DOHH2 (cell line): Measurements from ENCODE around the gene CCDC88B.

ENCODE experiments used
- H3F3A ChIP-seq: fragments of 200-600 bp; sonication (generic), shearing (Covaris generic); 2 replicates; pipeline ENCODE4 v1.6.0; 2016; ENCODE audit warnings: antibody characterized with exemption, mild to moderate bottlenecking; ENCODE audit not compliant: control insufficient read depth, insufficient read depth
- H3K27ac ChIP-seq: fragments of 200-600 bp; sonication (generic); 2 replicates; pipeline ENCODE4 v1.5.1; 2014; ENCODE audit warnings: low read depth, mild to moderate bottlenecking, low read length, moderate library complexity
- H3K27me3 ChIP-seq: fragments of 200-600 bp; sonication (generic); 2 replicates; pipeline ENCODE4 v1.6.1; 2014; ENCODE audit warnings: mild to moderate bottlenecking, low read length, mixed read lengths; ENCODE audit not compliant: control insufficient read depth
- H3K36me3 ChIP-seq: fragments of 200-600 bp; sonication (generic); 2 replicates; pipeline ENCODE4 v1.6.1; 2014; ENCODE audit warnings: mild to moderate bottlenecking, low read length, moderate library complexity, mixed read lengths; ENCODE audit not compliant: control insufficient read depth
- H3K4me1 ChIP-seq: fragments of 200-600 bp; sonication (generic); 2 replicates; pipeline ENCODE4 v1.6.1; 2014; ENCODE audit warnings: mild to moderate bottlenecking, low read length, mixed read lengths; ENCODE audit not compliant: control insufficient read depth
- H3K4me2 ChIP-seq: fragments of 200-600 bp; sonication (generic); 2 replicates; pipeline ENCODE4 v1.6.0; 2014; ENCODE audit warnings: mild to moderate bottlenecking, low read length, moderate library complexity
- H3K4me3 ChIP-seq: fragments of 200-600 bp; sonication (generic); 2 replicates; pipeline ENCODE4 v1.5.1; 2014; ENCODE audit warnings: mild to moderate bottlenecking, low read length, mixed read lengths
- H3K79me2 ChIP-seq: fragments of 200-600 bp; sonication (generic); 2 replicates; pipeline ENCODE4 v1.6.1; 2014; ENCODE audit warnings: mild to moderate bottlenecking, low read length, mixed read lengths; ENCODE audit not compliant: control insufficient read depth
- H3K9me2 ChIP-seq: fragments of 200-600 bp; sonication (generic); replicated peaks from 2 replicates; pipeline ENCODE4 v1.6.1; 2014; ENCODE audit warnings: mild to moderate bottlenecking, low read length, mixed read lengths; ENCODE audit not compliant: control insufficient read depth
- H3K9me3 ChIP-seq: fragments of 200-600 bp; sonication (generic); 2 replicates; pipeline ENCODE4 v1.6.1; 2014; ENCODE audit warnings: antibody characterized with exemption, low read length, mixed read lengths; ENCODE audit not compliant: control insufficient read depth, insufficient read depth
- H4K20me1 ChIP-seq: fragments of 200-600 bp; sonication (generic); 2 replicates; pipeline ENCODE4 v1.6.0; 2014; ENCODE audit warnings: low read depth, mild to moderate bottlenecking, antibody characterized with exemption, low read length, moderate library complexity; ENCODE audit not compliant: control insufficient read depth, insufficient read depth
- EZH2phosphoT487 ChIP-seq: fragments of 200-600 bp; sonication (generic); IDR thresholded peaks from 2 replicates; pipeline ENCODE4 v1.6.1; 2017; ENCODE audit warnings: borderline replicate concordance, mild to moderate bottlenecking, antibody characterized with exemption, low read length, moderate library complexity, mixed read lengths
- TF ChIP-seq, protein P1 (sequence below): fragments of 200-600 bp; sonication (generic); IDR thresholded peaks from one replicate; pipeline ENCODE4 v1.5.1; 2014; ENCODE audit warnings: antibody characterized with exemption, mild to moderate bottlenecking, low read depth, low read length; ENCODE audit not compliant: poor library complexity, severe bottlenecking

CCDC88B gene

DNA sequence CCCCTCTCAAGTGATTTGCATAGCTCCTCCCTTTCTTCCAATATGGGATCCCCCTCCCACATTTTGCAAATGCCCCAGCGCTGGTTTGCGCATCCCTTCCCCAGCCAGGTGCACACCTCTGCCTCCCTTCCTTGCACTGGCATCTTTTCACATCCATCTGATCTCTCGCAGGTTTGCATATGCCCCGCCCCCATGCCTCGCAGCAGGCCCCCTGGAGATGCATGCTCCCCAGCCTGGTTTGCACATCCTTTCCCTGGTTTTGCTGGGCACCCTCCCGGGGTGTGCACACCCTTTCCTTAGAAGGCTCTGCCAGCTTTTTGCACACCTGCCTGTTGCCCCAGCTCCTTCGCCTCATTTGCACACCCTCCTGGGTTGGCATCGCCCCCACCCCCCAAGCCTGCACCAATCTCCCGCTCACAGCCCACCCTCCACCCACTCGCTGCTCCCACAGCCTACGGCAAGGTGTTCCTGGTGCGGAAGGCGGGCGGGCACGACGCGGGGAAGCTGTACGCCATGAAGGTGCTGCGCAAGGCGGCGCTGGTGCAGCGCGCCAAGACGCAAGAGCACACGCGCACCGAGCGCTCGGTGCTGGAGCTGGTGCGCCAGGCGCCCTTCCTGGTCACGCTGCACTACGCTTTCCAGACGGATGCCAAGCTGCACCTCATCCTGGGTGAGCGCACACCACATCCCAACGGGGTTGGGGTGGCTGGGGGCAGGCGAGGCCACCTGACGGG lies 19.9 kb downstream of the CCDC88B start:
- Histone ChIP-seq H3K4me3 (peak overlapping the region; percentile 83), H4K20me1 (no peaks in the 10 kb centered on the region), H3F3A (peaks cover 13% of the 10 kb centered on the region), H3K27me3 (no peaks in the 10 kb centered on the region), H3K9me2 (no peaks in the 10 kb centered on the region), H3K9me3 (no peaks in the 10 kb centered on the region), H3K4me1 (peaks cover 44% of the 10 kb centered on the region), H3K36me3 (peaks cover 23% of the 10 kb centered on the region), H3K79me2 (peaks cover 6% of the 10 kb centered on the region; the same call in 1 of the 2 replicates), H3K27ac (no peak overlapping the region), H3K4me2 (peak overlapping the region; percentile 98)
- TF ChIP-seq, protein P1, sequence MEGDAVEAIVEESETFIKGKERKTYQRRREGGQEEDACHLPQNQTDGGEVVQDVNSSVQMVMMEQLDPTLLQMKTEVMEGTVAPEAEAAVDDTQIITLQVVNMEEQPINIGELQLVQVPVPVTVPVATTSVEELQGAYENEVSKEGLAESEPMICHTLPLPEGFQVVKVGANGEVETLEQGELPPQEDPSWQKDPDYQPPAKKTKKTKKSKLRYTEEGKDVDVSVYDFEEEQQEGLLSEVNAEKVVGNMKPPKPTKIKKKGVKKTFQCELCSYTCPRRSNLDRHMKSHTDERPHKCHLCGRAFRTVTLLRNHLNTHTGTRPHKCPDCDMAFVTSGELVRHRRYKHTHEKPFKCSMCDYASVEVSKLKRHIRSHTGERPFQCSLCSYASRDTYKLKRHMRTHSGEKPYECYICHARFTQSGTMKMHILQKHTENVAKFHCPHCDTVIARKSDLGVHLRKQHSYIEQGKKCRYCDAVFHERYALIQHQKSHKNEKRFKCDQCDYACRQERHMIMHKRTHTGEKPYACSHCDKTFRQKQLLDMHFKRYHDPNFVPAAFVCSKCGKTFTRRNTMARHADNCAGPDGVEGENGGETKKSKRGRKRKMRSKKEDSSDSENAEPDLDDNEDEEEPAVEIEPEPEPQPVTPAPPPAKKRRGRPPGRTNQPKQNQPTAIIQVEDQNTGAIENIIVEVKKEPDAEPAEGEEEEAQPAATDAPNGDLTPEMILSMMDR, result peak; percentile 26
- no peak for TF ChIP-seq EZH2phosphoT487

DNA sequence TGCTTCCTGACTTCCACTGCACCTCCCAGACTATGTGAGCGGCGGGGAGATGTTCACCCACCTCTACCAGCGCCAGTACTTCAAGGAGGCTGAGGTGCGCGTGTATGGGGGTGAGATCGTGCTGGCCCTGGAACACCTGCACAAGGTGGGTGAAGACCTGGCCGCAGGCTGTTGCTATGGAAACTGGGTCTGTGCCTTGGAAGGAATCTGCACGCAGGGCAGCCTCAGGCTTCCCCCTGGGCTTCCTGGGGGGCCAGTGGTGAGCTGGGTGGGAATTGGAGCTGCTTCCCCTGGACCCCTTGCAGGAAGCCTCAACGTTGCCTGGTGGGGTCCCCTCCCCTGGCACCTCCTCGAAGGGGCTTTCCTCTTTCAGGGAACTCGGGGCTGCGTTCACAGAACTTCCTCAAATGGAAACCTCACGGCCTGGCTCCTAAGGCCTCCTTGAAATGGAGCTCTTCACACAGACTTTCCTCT lies 20.5 kb downstream of the CCDC88B start:
- H3K4me3 ChIP-seq, result peak overlapping the region; percentile 83
- no peaks in the 10 kb centered on the region for H3K9me3 ChIP-seq
- H3K36me3 ChIP-seq, result peaks cover 25% of the 10 kb centered on the region
- TF ChIP-seq, protein P1, result no peak
- peak overlapping the region; percentile 98 for H3K4me2 ChIP-seq
- no peaks in the 10 kb centered on the region for H4K20me1 ChIP-seq
- no peak overlapping the region for H3K27ac ChIP-seq
- H3F3A ChIP-seq, result peaks cover 10% of the 10 kb centered on the region
- peaks cover 47% of the 10 kb centered on the region for H3K4me1 ChIP-seq
- H3K9me2 ChIP-seq, result no peaks in the 10 kb centered on the region
- peaks cover 6% of the 10 kb centered on the region; the same call in 1 of the 2 replicates for H3K79me2 ChIP-seq
- H3K27me3 ChIP-seq, result no peaks in the 10 kb centered on the region

DNA sequence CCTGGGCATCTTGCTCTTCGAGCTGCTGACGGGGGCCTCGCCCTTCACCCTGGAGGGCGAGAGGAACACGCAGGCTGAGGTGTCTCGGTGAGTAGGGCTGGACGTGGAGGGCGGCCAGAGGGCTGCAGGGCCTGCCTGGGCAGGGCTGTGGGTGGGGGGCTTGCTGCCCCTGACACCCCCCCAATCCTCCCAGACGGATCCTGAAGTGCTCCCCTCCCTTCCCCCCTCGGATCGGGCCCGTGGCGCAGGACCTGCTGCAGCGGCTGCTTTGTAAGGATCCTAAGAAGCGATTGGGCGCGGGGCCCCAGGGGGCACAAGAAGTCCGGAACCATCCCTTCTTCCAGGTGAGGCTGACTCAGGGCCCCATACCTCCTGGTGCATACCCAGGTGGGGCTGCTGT lies 21.7 kb downstream of the CCDC88B start:
- no peak overlapping the region for H3K4me3 ChIP-seq
- H3K27ac ChIP-seq, result no peak overlapping the region
- H3K79me2 ChIP-seq, result peaks cover 6% of the 10 kb centered on the region; the same call in 1 of the 2 replicates
- H3K4me2 ChIP-seq, result no peak overlapping the region
- no peaks in the 10 kb centered on the region for H3K9me3 ChIP-seq
- TF ChIP-seq, protein P1, result no peak
- TF ChIP-seq EZH2phosphoT487, result no peak
- no peaks in the 10 kb centered on the region for H3K27me3 ChIP-seq
- no peaks in the 10 kb centered on the region for H3K9me2 ChIP-seq
- H4K20me1 ChIP-seq, result no peaks in the 10 kb centered on the region
- H3K4me1 ChIP-seq, result peaks cover 45% of the 10 kb centered on the region
- peaks cover 8% of the 10 kb centered on the region; the same call in 1 of the 2 replicates for H3F3A ChIP-seq
- peaks cover 26% of the 10 kb centered on the region for H3K36me3 ChIP-seq
